GM19351 (cell line): Measurements from ENCODE around the gene CHST12.
A peak's percentile ranks its signal among the peaks of the same experiment; 100 is the strongest.

ENCODE experiments used
- ATAC-seq: cut with Tn5 transposase; IDR thresholded peaks from one replicate; pipeline ENCODE4 v1.9.1; 2021; ENCODE audit warnings: mild to moderate bottlenecking, moderate library complexity; ENCODE audit not compliant: unreplicated experiment

CHST12 gene

DNA sequence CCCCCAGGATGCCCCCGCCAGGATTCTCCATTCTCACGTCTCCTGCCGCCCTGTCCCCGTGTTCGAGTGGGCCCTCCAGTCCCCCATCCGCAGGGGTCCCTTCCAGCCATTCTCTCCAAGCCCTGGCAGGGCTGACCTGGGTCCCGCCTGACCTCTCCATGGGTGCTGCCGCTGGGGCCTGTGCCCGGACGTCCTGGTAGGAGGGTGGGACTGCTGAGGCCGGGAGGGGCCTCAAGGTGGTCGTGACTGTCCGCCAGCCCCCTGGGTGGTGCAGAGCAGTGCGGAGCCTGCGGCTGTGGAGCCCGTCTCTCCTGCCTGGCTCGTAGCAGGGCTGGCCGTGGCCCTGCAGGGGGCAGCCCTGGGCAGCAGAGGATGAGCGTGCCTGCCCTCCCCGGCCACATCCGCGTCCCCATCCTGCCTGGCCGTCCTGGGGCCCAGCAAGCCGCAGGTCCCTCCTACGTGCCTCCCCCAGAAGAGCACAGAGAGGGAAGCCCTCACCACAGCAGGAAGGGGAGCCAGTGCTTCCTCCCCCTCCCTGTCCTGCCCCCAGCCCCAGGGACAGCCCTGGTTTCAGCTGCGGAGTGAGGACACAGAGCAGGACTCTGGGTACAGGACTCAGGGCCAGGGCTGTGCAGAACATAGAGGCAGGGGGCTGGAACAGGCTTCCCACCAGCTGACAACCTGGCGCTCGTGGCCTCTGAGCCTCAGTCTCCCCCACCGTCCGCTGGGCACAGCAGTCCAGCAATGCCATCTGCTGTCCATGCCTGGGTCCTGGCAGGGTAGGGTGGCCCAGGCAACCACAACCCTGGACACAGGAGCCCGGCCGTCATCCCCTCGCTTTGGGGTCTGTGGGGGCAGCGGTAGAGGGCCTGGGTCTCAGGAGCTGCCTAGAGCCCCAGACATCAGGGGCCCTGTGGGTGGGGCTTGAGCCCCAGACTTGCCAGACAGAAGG is 74.3 kb downstream of the CHST12 start:
- ATAC-seq = peak; percentile 70

DNA sequence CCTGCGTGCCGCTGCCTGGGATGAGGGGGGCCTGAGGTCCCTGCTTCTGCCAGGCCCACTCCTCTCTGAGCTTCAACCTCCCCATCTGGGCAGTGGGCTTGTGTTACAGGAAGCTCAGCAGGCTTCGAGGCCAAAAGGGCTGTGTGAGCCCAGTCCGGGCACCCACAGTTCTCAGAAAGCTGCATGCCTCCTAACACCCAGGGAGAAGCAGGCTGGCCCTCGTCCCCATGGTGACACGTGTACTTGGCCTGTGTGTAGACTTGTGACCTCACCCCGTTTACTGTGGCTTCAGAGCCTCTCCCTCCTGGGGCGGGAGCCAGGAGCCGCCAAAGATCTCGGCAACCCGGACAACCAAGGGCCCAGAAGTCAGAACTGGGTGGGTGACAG is 75.0 kb downstream of the CHST12 start:
- no peak for ATAC-seq

DNA sequence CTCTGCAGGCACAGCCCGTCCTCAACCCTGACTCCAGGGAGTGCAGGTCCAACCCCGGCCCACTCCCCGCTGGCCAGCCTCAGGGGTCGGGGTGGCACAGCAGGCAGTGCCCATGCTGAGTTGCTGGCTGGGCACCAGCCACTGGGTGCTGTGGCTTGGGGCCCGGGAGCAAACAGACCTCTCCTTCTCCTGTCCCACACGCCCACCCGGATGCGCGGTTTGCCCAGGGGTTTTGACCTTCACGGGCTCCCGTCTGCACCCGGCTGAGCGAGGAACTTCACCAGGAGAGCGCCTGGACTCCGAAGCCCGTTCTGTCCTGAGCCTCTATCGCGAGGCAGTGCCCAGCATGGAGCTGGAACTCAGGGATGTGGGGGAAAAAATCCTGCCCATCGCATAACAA is 75.4 kb downstream of the CHST12 start:
- no peak for ATAC-seq

DNA sequence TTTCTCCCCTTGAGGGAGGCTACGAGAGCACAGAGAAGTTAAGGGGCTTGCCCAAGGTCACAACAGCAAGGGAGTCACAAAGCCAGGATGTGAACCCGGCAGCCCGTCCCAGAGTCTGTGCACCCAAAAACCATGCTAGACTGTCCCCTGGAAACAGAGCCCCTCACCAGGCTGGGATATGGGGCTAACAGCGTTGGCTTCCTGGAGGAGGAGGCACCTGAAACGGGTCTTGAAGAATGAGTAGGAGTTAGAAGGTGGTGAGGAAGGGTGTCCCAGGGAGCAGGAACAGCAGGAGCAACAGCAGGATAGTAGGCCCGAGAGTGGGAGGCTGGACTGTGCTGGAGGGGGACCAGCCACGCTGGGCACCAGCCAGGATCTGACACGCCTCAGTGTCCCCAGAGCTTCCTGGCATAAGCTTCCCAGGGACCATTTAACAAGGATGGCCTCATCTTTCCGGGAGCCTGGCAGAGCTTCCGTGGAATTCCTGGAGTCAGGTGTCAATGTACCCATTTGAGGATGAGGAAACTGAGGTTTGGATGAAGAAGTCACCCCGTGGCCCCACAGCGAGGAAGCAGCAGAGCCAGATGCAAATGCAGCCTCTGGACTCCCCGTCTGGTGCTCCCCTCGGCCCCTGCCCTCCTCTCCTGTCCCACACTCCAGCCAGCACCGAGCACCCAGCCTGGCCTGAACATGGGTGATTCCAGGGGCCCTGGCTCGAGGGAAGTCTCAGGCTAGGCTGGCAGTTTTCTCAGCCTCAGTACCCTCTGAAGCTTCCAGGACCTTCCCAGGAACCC is 76.1 kb downstream of the CHST12 start:
- ATAC-seq = no peak

DNA sequence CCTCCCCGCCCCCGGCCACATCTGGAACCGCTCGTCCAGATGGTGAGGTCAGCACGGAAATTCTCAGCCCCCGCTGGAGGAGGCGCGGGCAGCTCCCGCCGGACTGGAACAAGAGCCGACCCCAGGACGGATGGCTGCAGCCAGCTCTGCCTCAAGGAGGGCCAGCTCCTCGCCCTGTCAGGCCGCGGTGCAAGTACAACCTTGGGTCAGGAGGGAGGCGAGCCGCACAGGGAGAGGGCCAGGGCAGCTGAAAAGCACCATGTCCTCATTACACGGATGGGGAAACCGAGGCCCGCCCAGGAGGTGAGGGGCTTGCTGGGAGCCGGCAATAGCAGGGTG is 76.6 kb downstream of the CHST12 start:
- no peak for ATAC-seq

DNA sequence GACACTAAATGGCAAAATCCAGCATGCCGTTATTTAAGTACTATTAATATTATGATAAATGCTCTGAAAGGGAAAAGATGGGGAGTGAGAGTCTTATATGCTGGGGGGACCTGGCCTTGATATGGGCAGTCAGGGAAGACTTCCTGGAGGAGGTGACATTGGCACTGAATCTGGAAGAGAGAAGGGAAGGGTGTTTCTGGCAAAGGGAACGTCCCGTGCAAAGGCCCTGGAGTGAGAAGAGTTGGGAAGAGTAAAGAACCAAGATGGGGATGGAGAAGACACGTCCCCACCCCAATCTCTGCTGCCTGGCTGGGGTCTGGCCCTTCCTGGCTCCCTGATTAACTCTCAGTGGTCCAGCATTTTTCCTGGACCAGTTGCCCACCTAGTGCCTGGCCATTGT is 77.8 kb downstream of the CHST12 start:
- no peak for ATAC-seq

DNA sequence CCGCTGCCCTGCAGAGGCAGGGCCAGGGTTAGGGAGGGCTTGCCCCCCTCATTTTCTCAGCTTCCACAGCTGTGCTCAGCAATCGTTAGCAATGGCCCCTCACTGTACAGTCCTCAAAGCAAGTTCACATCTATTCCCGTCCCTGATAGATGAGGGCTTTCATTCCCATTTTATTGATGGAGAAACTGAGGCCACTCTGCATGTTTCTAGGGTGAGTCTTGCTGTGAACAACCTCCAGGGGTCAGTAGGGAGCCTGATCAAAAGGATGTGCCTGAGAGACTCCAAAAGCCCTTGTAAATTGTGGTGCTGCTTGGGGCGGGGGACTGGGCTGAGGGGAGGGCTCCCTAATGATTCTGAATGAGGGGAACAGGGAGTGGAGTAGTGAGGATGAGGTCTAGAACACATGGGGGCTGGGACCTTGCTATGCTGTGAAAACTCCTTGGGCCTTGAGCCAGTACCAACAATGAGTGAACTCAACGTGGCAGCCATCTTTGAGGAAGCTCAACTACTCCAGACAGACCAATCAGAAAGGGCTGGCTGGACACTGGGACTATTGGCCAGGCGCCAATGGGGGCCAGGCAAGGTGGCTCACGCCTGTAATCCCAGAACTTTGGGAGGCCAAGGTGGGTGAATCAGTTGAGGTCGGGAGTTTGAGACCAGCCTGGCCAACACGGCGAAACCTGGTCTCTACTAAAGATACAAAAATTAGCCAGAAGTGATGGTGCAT is 79.5 kb downstream of the CHST12 start:
- no peak for ATAC-seq

DNA sequence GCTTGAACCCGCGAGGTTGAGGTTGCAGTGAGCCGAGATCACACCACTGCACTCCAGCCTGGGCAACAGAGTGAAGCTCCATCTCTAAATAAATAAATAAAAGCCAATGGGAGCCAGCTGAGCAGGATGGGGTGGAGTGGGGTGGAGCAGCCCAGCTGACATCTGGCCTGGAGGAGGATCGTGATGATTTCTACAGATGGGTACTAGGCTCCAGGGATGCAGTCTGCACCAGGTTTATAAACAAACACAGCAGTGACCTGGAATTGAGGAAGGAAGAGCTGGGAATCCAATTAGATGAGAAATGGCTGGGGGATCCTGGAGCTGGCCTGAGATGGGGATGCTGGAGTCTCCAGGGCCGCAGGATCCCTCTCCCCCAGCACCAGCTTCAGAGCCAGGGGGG is 80.1 kb downstream of the CHST12 start:
- ATAC-seq = no peak

DNA sequence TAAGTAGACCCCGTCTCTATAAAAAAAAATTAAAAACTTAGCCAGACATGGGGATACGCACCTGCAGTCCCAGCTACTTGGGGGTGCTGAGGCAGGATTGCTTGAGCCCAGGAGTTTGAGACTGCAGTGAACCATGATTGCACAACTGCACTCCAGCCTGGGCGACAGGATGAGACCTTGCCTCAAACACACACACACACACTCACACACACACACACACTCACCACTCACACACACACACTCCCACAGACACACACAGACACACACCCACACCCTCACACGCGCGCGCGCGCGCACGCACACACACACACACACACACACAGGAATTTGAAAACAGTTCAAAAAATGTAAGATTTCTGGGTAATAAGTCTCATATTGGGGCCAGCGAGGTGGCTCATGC is 81.5 kb downstream of the CHST12 start:
- no peak for ATAC-seq

DNA sequence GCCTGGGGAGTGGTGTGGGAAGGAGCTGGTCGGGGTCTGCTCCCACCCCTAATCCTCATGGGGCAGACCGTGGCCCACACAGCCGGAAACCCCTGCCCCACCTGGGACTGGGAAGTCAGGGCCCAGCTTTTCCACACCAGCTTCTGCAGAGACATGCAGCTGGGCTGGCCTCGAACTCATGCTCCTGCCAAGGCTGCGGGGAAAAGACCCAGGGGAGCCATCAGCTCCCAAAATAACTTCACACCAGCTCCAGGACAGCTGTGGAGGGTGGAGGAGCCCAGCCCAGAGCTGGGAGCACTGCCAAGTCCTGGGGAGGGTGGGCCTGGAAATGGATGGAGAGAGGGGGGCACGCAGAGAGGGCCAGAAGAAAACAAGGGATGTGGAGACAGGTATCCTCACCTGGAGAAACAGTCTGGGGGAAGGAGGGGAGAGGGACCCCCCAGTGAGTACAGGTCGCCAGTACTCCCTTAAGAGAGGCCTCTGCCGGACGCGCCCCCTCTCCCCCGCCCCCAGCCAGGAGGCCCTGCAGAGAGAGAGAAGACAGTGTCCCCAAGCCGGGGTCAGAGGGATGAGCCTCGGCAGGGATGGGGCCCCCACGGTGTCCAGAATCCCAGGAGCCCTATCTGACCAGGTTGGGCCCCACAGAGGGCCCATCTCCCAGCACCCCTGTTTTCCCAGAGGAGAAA is 84.3 kb downstream of the CHST12 start:
- no peak for ATAC-seq

DNA sequence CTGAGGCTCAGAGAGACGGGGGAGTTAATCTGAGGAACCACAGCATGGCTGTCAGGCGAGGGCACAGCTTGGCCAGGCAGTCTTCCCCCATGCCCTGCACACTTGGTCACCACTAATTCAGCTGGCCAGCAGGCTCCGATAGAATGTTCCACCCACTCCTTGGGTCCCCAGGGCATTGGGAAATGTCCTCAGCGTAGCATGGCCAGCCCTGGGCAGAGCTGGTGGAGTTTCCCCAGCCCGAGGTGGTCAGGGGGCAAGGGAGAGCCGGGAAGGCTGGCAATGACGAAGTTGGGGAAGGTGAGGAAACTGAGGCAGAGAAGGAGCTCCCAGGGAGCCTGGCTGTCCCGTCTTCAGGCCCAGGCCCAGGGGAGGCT is 84.8 kb downstream of the CHST12 start:
- no peak for ATAC-seq

DNA sequence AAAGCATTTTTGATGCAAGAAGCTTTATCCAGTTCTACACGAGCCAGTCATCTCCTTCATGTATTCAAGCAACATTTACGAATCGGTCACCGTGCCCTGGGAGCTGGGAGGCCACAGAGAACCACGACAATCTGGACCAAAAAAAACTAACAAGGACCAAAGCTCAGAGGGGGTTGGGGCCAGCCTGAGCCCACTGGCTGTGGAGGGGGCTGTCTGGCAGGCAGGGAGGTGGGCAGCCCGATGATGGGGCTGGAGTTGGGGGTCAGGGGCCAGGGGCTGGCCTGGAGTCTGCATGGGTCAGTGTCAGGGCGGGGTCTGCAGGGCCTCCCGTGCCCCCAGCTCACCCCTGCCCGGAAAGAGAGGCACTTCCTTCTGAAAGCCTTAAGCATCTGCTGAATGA is 85.3 kb downstream of the CHST12 start:
- no peak for ATAC-seq

DNA sequence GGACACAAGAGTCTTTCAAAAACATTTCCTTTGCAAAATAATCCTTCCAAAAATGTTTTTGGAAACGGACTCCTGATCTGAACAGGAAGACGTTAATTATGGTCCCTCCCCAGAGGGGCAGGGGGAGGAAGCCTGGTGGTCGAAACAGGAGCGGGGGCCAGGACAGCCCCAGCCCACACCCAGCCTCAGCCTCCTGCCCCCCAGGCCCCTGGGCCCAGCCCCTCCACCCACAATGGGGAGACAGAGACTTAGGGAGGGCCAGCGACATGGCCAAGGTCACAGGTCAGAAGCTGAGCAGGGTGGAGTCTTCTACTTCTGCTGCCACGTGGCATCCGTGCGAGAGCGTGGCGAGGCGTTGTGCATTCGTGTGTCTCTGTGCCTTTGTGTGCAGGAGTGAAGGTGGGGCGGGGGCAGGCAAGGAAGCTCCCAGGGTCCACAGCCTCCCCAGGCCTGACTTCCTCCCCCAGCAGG is 86.8 kb downstream of the CHST12 start:
- no peak for ATAC-seq

DNA sequence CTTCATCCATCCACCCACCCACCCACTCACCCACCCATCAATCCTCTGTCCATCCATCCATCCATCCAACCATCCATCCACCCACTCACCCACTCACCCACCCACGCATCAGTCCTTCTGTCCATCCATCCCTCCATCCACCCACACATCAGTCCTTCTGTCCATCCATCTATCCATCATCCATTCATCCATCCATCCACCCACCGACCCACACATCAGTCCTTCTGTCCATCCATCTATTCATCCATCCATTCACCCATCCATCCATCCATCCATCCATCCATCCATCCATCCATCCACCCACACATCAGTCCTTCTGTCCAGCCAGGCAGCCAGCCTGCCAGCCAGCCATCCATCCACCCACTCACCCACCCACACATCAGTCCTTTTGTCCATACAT is 88.6 kb downstream of the CHST12 start:
- ATAC-seq = no peak

DNA sequence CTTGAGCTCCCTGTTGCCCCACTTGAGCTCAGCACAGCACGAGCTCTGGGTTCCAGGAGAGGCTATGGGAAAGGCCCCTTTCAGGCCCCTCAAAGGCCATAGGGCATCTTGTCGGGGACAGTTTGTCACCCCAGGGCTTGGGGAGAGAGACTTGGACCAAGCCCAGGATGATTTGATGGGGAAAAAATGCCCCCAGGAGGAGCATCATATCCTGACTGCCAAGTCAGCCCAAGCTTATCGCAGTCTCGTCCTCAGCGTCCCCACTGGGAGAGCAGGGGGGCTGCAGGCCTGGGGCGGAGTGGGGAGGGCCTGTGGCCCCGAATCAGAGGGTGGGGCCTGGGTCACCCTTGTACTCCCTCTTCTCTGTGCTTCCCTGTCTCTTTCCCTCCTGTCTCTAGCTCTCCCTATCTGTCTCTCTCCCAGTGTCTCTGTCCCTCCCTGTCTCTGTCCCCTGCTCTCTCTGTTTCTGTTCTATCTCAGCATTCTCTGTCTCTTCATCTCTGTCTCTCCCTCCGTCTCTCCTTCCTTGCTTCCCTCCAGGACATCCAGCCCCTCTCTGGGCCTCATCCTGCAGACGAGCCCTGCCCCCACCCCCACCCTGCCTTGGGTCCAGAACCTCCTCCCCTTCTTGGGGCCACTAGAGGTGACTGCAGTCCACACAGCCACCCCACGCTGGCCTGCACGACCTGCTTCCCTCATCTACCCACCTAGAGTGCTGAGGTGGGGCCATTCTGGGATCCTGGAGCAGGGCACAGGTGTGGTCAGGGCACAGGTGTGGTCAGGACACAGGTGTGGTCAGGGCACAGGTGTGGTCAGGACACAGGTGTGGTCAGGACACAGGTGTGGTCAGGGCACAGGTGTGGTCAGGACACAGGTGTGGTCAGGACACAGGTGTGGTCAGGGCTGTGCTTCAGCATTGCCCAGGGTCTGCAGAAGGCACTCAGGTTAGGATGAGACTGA is 90.1 kb downstream of the CHST12 start:
- ATAC-seq = no peak

DNA sequence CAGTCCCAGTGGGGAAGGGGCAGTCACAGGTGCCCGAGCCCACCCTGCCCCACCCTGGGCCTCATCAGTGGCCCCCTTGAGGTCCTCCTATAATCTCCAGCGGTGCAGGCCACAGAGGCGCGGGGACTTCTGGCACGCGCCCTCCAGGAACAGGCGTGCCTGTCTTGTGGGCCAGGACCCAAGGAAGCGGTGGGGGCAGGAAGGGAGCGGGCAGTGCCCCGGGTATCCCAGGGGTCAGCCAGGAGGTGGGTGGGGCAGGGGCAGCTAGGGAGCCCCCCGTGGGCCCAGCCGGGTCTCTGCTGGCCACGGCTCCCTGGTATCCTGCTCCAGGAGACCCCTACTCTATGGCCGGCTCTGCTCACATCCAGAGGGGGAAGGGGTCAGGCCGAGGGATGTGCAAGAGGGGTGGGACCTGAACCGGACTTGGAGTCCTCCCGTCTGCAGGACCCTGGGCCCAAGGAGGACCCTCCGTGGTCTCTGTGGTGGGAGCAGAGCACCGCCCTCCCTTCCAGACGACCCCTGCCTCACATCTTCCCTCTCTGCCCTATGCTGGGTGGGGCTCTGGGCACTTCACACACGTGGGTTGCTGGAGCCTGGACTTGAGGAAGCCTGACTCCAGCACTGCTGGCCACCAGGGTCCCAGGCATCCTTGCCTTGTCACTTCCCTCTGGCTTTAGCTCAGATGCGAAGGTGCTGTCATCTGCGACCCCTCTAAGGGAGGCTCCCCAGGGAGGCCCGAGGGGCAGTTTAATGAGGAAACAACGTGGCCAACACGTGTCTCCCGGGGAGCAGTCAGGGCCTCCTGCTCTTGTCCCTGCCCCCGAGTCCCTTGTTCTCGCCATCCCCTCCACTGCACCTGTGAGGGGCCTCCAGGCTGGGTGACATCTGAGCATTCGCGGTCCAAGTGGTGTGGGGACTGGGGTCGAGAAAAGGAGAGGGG is 91.0 kb downstream of the CHST12 start:
- no peak for ATAC-seq

DNA sequence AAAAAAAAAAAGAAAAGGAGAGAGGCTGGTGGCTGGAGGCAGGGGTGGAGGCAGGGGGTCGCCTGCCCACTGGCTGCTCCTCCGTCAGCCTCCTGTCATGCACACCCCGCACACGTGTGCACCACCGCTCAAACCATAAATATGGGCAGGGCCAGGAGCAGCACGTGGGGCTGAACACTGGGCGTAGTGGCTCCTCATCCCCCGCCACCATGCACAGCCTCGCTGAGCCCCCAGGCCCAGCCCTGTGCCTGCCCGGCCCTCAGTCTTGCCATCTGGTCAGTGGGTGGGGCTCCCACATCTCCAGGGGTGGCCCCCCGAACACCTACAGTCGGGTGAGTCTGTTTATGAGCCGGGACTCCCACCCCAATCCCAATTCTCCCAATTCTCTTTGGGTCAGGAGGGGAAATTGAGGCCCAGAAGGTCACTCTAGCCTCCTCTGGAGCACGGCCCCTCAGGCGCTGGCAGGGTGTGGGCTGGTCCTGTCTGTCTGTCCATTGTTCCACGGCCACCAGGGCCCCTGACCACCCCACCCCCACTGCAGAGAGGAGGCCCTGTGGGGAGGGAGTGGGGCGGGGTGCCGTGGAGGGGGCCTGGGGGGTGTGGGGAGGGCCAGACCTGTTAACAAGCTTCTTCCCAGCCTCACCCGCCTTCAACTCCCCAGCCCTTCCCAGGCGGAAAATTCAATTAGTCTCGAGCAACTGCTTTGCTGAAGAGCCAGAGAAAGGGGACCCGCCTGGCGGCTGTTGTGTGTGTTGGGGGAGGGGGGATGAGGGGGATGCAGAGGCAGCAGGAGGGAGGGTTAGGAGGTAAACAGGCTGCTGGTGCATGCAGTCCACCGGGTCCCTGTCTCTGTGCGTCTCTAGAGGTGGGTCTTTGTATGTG is 92.2 kb downstream of the CHST12 start:
- ATAC-seq = no peak

DNA sequence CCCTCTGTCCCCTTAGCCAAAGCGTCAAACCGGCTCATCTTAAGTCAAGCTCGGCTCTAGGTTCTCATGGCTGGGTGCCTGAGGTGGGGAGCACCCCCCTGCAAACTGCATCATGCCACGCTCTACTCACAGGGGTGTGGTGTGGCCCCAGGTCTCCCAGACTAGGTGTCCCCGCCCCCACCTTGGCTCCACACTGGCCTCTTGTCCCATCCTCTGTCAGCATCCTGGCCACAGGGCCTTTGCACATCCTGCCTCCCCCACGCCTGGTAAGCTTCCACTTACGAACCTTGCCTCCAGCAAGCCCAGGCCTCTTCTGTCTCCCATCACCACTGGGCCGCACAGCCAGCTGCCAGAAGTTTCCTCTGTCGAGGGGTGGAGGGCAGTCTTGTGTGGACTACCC is 93.0 kb downstream of the CHST12 start:
- ATAC-seq = no peak
